Sigmoid colon (tissue), 7 donors: ENCODE measurements around the gene ANXA2. TPM values are rescaled to one million over a fixed set of nuclear protein-coding genes. Genes with fewer than 3 reads are reported as not detected.

Experiments used
- DNase-seq: peaks from one replicate; pipeline ENCODE4 v3.0.0-alpha.2; 2019
- H3K27ac ChIP-seq, 4 donors: fragments of 200-600 bp; sonication (generic); one replicate each; pipeline ENCODE4 v1.5.1; 2016 to 2019; ENCODE audit warnings: mild to moderate bottlenecking in 1 of 4
- H3K27me3 ChIP-seq, 3 donors: fragments of 200-600 bp; sonication (generic); one replicate each; pipeline ENCODE4 v1.5.1; 2019; ENCODE audit warnings: mild to moderate bottlenecking in 1 of 3
- H3K36me3 ChIP-seq, 4 donors: fragments of 200-600 bp; sonication (generic); one replicate each; pipeline ENCODE4 v1.5.1; 2016 to 2019
- H3K4me1 ChIP-seq, 4 donors: fragments of 200-600 bp; sonication (generic); one replicate each; pipeline ENCODE4 v1.5.1; 2017 to 2019
- H3K4me3 ChIP-seq, 4 donors: fragments of 200-600 bp; sonication (generic); one replicate each; pipeline ENCODE4 v1.5.1; 2017 to 2019; ENCODE audit warnings: mild to moderate bottlenecking in 2 of 4, moderate library complexity in 1 of 4
- H3K9me3 ChIP-seq, 4 donors: fragments of 200-600 bp in 3 of 4; sonication (generic) in 3 of 4; one replicate each; pipeline versions ENCODE4 v1.5.1 to v1.6.1; 2013 to 2019
- EP300 ChIP-seq, 4 donors: sonication (generic); formaldehyde crosslinking; IDR thresholded peaks; one replicate each; pipeline ENCODE4 v1.6.1; 2017; ENCODE audit warnings: antibody characterized with exemption in 4 of 4
- POLR2A ChIP-seq, 2 donors: fragments of 450-650 bp; IDR thresholded peaks; one replicate each; pipeline ENCODE4 v1.6.1; 2016; ENCODE audit warnings: antibody characterized with exemption in 2 of 2, mild to moderate bottlenecking in 2 of 2, moderate library complexity in 2 of 2
- POLR2AphosphoS5 ChIP-seq, 4 donors: sonication (generic); formaldehyde crosslinking; IDR thresholded peaks; one replicate each; pipeline ENCODE4 v1.6.1; 2017; ENCODE audit warnings: antibody characterized with exemption in 4 of 4
- WGBS, 2 donors: extraction: QIAGEN DNeasy Blood & Tissue Kit; methylation state at CpG; one replicate each; pipeline ENCODE4 v1.1.7; 2013; 5-methylcytosine and 5-hydroxymethylcytosine counted together
- intact Hi-C: fragments of 100-400 bp; cut with DNase I; formaldehyde crosslinking; loops from one replicate; pipeline ENCODE4 v1.15.1; 2023
- polyA plus RNA-seq, 3 donors: library from polyadenylated mRNA; stranded (reverse); fragments of 200-250 nt; gene quantifications; one replicate each; pipeline ENCODE4 v1.2.3, GENCODE V29; 2013
- total RNA-seq, 4 donors: library from RNA; depleted of rRNA; stranded (reverse); fragments of >200 nt; gene quantifications; one replicate each; pipeline ENCODE4 v1.1.0, GENCODE V29; 2016
- TF ChIP-seq, protein P1 (sequence below), 4 experiments: fragments of 450-650 bp in 3 of 4; fragments of 200-600 bp in 1 of 4; IDR thresholded peaks; one replicate each; pipeline ENCODE4 v1.5.1; 2016 to 2019; ENCODE audit warnings: antibody characterized with exemption in 4 of 4, mild to moderate bottlenecking in 3 of 4, moderate library complexity in 2 of 4
- donor health status: healthy with polysubstance abuse.
- donor health status: Bipolar disorder and iron deficiency.
- donor health status: healthy.

The ANXA2 gene
- total RNA-seq = 100 to 1,000 TPM; 157 to 366 (median 214) TPM
- polyA plus RNA-seq = 1,000 to 10,000 TPM in 2 of 3 donors, 100 to 1,000 TPM in 1; 900 to 3,307 (median 1,912) TPM

DNA sequence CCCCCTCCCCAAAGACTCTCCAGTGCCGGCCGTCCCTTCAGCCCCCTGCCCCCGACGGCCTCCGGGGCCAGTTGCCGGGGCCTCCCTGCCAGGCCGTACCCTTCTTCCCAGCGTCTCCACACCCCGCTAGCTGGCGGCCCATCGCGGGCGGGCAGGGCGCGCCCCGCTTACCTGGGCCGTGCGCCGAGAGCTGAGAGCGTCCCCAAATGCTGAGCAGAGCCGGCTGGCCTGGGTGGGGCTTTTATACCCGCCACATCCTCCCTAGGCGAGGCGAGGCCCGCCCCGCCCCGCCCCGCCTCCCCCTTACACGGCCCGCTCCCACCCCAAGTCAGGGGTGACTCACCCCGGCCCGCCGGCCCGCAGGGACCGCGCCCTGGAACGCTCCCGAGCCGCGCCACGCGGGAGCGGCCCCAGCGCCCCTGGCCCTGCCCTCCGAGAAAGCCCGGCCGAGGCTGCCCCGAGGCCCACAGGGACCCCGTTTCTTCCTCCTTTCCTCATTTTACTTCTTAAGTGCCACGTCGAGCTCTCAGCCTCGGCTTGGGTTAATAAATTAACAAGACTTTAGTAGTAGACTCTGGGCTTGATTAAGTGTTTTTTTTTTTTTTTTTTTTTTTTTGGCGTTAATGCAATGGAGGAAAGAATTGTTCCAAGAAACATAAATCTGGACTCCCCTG lies at the start of gene ANXA2:
Gene ANXA2, minus strand, starts transcription at position 215 of the 674 bp plus-strand sequence. CDS start 11,911 bp downstream, outside the sequence.
- H3K4me1 ChIP-seq = peaks cover 3 to 46% (median 38%) of the 10 kb centered on the region in 4 donors
- intact Hi-C loops = loop anchor here (2.0 kb wide), 1 partner anchor 81 kb away; the partner anchor contains the start of gene ICE2
- H3K9me3 ChIP-seq = no peaks in the 10 kb centered on the region
- TF ChIP-seq, protein P1, sequence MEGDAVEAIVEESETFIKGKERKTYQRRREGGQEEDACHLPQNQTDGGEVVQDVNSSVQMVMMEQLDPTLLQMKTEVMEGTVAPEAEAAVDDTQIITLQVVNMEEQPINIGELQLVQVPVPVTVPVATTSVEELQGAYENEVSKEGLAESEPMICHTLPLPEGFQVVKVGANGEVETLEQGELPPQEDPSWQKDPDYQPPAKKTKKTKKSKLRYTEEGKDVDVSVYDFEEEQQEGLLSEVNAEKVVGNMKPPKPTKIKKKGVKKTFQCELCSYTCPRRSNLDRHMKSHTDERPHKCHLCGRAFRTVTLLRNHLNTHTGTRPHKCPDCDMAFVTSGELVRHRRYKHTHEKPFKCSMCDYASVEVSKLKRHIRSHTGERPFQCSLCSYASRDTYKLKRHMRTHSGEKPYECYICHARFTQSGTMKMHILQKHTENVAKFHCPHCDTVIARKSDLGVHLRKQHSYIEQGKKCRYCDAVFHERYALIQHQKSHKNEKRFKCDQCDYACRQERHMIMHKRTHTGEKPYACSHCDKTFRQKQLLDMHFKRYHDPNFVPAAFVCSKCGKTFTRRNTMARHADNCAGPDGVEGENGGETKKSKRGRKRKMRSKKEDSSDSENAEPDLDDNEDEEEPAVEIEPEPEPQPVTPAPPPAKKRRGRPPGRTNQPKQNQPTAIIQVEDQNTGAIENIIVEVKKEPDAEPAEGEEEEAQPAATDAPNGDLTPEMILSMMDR (IDR thresholded peaks at IDR 0.05) = no peak
- peak; percentile 50 to 81 for TF ChIP-seq POLR2A (IDR thresholded peaks at IDR 0.05)
- TF ChIP-seq EP300 (IDR thresholded peaks at IDR 0.05) = no peak
- TF ChIP-seq POLR2AphosphoS5 (IDR thresholded peaks at IDR 0.05) = peak; percentile 84 to 97 (median 96)
- 0 to 1% methylated on average over 53 of the region's 53 CpGs for WGBS, 2 donors
- H3K27ac ChIP-seq = peak within 1 kb of the TSS; percentile 95 to 99 (median 98)
- peak; percentile 95 for DNase-seq
- H3K4me3 ChIP-seq = peak within 1 kb of the TSS; percentile 78 to 99 (median 96)
- H3K27me3 ChIP-seq = no peaks in the 10 kb centered on the region
- H3K36me3 ChIP-seq = no peaks in the 10 kb centered on the region

DNA sequence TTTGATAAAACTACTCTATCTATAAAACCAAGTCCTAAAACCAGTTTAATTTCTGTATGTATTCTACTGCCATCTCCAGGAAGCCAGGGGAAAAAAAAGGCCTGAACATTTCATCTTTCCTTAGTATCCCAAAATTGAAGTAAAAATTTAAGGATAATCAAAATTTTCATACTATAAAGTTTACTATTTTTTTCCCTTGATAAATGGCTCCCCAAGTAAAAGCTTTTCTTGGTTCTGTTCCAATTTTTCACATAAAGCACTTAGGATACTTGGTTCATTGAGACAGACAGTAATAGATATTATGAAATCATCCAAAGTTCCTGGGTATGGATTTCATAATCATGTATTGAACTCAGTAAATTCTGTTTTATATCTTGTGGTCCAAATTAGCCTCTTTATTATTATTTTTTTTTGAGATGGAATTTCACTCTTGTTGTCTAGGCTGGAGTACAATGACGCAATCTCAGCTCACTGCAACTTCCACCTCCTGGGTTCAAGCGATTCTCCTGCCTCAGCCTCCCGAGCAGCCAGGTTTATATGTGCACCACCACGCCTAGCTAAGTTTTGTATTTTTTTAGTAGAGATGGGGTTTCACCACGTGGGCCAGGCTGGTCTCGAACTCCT lies 46.6 kb upstream of the ANXA2 start:
- H3K9me3 ChIP-seq = no peaks in the 10 kb centered on the region
- no peak overlapping the region for H3K4me3 ChIP-seq
- 88 to 90% methylated on average over 6 of the region's 6 CpGs for WGBS, 2 donors
- H3K36me3 ChIP-seq = peaks cover 0 to 58% (median 8%) of the 10 kb centered on the region in 4 donors
- H3K27me3 ChIP-seq = no peaks in the 10 kb centered on the region
- no peak for DNase-seq
- TF ChIP-seq, protein P1 (IDR thresholded peaks at IDR 0.05) = peak in 1 of 4 experiments; percentile 59
- no peak for TF ChIP-seq POLR2A (IDR thresholded peaks at IDR 0.05)
- no peak overlapping the region for H3K27ac ChIP-seq
- intact Hi-C loops = loop anchor here (1.0 kb wide), 1 partner anchor 85 kb away; no protein-coding TSS in a partner anchor
- H3K4me1 ChIP-seq = no peaks in the 10 kb centered on the region

DNA sequence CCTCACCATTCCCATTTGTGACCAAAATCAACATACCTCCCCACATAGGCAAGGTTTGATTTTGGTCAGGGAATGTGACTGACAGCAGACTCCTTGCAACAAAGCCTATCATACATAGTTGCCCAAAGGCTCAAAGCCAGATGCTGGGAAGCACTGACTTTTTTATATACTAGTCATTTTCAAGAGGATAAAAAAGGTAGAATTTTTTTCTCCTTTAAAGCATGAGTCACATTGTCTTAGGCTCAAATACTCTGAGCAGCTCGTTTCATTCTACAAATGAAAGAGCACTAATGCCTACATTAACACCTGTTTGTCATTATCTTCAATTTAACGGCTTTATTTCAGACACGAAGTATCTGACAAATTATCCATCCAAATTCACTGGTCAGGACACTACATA lies 45.0 kb upstream of the ANXA2 start:
- Histone ChIP-seq H3K36me3 (peaks cover 0 to 57% (median 9%) of the 10 kb centered on the region in 4 donors), H3K27ac (no peak overlapping the region)

DNA sequence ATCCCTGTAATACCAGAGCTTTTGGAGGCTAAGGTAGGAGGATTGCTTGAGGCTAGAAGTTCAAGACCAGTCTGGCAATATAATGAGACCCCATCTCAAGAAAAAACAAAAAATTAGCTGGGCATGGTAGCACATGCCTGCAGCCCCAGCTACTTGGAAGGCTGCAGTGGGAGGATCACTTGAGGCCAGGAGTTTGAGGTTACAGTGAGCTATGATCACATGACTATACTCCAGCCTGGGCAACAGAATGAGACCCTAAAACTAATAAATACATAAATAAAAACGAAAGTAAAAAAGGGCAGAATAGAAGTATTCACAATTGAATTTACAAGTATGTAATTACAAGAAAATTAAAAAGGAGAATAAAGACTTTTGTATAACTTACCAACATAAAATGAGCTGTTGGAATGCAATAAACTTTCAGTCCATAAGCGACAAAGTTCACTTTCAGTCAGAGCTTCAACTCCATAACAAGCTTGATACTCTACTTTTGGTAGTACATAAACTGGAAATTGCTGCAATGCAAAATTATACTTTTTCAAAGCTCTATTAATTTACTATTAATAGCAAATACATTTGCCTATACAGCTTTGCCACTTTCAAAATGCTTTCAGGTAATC lies 44.4 kb upstream of the ANXA2 start:
- TF ChIP-seq, protein P1 (IDR thresholded peaks at IDR 0.05) = no peak
- TF ChIP-seq POLR2A (IDR thresholded peaks at IDR 0.05) = no peak
- TF ChIP-seq POLR2AphosphoS5 (IDR thresholded peaks at IDR 0.05) = no peak
- no peak for TF ChIP-seq EP300 (IDR thresholded peaks at IDR 0.05)
- H3K27ac ChIP-seq = no peak overlapping the region
- DNase-seq = no peak
- no peak overlapping the region for H3K4me3 ChIP-seq
- WGBS, 2 donors = 22 to 67% methylated on average over 2 of the region's 2 CpGs
- no peaks in the 10 kb centered on the region for H3K4me1 ChIP-seq
- H3K9me3 ChIP-seq = no peaks in the 10 kb centered on the region
- peaks cover 0 to 56% (median 9%) of the 10 kb centered on the region in 4 donors for H3K36me3 ChIP-seq
- intact Hi-C loops = no loop called here
- no peaks in the 10 kb centered on the region for H3K27me3 ChIP-seq

More for the DNA sequence above, 45.0 kb upstream of the ANXA2 start:
- Histone ChIP-seq H3K4me3 (no peak overlapping the region), H3K27me3 (no peaks in the 10 kb centered on the region), H3K4me1 (no peaks in the 10 kb centered on the region), H3K9me3 (no peaks in the 10 kb centered on the region)
- no peak for DNase-seq
- TF ChIP-seq, protein P1 (IDR thresholded peaks at IDR 0.05) = no peak
- TF ChIP-seq POLR2A (IDR thresholded peaks at IDR 0.05) (no peak), POLR2AphosphoS5 (IDR thresholded peaks at IDR 0.05) (no peak), EP300 (IDR thresholded peaks at IDR 0.05) (no peak)
- intact Hi-C loops = no loop called here
- 45 to 86% methylated on average over 3 of the region's 3 CpGs for WGBS, 2 donors
